ENCODE measurements around the gene TLN1. TPM values are rescaled to one million over a fixed set of nuclear protein-coding genes. Genes with fewer than 3 reads are reported as not detected.

Gene TLN1
- total RNA-seq, 1 experiment from 2014 or later: 195 TPM

DNA sequence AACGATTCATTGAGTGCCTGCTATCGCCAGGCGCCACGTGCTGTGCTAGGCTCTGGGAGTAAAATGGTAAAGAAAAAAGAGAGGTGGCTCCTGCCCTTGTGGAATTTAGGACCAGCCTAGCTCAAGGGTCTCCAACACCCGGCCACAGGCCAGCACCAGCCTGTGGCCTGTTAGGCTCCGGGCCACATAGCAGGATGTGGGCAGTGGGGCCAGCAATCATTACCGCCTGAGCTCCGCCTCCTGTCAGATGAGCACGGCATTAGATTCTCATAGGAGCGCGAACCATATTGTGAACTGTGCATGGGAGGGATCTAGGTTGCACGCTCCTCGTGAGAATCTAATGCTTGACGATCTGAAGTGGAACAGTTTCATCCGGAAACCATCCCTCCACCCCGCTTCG, 75.6 kb downstream of the TLN1 start:
- in situ Hi-C loops (cut with HindIII; ENCODE audit: low sequenced_read_pairs): no loop called here
- no peak for DNase-seq (ENCODE audit: low spot score)

GRCh38 chr9:35653611-35654010, 78.4 kb downstream of the TLN1 start:
- in situ Hi-C loops (cut with HindIII; ENCODE audit: low sequenced_read_pairs): no loop called here

GRCh38 chr9:35652829-35653209, 79.2 kb downstream of the TLN1 start:
- in situ Hi-C loops (cut with HindIII; ENCODE audit: low sequenced_read_pairs): no loop called here
- DNase-seq (ENCODE audit: low spot score): no peak

More at GRCh38 chr9:35653611-35654010, 78.4 kb downstream of the TLN1 start:
- no peak for DNase-seq (ENCODE audit: low spot score)

DNA sequence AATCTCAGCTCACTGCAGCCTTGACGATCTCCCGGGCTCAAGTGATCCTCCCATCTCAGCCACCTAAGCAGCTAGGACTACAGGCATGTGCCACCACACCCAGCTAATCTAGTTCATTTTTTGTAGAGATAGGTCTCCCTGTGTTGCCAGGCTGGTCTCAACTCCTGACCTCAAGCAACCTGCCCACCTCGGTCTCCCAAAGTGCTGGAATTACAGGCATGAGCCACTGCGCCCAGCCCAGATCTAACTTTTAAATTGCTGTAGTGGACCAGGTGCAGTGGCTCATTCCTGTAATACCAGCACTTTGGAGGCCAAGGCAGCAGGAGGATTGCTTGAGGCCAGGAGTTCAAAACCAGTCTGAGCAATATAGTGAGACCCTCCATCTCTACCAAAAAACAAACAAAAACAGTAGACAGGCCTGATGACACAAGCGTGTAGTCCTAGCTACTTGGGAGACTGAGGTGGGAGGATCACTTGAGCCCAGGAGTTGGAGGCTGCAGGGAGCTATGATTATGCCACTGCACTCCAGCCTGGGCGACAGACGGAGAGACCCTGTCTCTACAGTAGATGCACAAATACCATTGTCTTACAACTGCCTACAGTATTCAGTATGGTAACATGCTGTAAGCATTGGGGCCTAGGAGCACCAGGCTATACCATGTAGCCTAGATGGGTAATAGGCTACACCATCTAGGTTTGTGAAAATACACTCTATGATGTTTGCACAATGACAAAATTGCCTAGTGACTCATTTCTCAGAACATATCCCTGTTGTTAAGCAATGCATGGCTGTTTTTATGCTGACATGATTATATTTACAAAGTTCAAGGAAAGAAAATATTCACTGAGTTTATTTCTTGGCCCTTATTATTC, 79.8 kb downstream of the TLN1 start:
- DNase-seq (ENCODE audit: low spot score): no peak
- in situ Hi-C loops (cut with HindIII; ENCODE audit: low sequenced_read_pairs): no loop called here

DNA sequence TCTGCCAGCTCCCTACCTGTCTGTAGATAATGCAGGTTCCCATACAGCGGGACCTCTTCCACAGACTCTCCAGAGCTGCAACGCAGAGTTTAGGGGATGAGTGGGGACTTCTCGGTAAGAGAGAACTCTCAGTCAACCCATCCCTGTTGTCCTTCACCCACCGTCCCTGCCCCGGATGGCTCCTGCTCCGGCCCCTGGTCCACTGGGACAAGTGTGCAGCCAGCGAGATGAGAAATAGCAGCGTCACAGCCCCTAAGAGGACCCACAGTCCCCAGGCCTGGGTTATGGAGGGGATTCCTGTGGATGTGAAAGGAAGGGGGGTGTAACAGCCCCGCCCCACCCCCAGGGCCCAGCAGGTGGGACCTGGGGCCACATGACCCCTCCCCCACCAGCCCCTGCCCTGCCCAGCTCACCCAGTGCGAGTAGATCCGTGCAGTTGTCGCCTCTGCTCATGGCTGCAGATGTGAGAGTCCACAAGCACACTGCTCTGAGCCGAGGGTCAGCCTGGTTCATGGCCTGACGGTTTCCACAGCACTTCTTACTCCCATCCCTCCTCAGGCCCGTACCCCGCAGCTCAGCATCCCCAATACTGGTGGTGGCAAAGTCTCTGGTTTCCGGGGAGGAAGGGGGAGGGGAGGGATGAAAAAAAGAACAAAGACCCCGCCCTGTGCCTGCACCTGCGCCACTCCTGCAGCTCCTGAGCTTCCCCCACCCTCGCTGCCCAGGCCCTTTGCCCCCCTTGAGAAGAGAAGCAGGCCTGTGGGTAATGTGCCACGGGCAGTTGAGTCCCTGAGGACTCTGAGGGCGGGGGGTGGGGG, 81.4 kb downstream of the TLN1 start, which contains the start of gene SIT1:
TSS of gene SIT1 (minus strand) at position 591 of the 818 bp plus-strand sequence. CDS start at position 513, 78 bp downstream.
- DNase-seq (ENCODE audit: low spot score): no peak
- in situ Hi-C loops (cut with HindIII; ENCODE audit: low sequenced_read_pairs): no loop called here

- DNase-seq (ENCODE audit: low spot score): no peak
- in situ Hi-C loops (cut with HindIII; ENCODE audit: low sequenced_read_pairs): no loop called here
Observed at GRCh38 chr9:35649431-35650340, 82.3 kb downstream of the TLN1 start.

Other genes with a start within 250 kb of the TLN1 start
- 18.6 and 19.1 TPM in 2 replicates for gene RUSC2, start 242.1 kb downstream of the TLN1 start, total RNA-seq (2014; rRNA removed; shearing (Covaris generic))
- gene TESK1, start 126.9 kb downstream of the TLN1 start, total RNA-seq (2014; rRNA removed; shearing (Covaris generic)): 8.0 and 9.9 TPM in 2 replicates
- gene CD72, start 113.8 kb downstream of the TLN1 start, total RNA-seq (2014; rRNA removed; shearing (Covaris generic)): 2.4 TPM in 1 of 2 replicates, not detected in the other
- not detected in 2 replicates for gene SIT1, start 81.3 kb downstream of the TLN1 start, total RNA-seq (2014; rRNA removed; shearing (Covaris generic))
- gene RMRP, start 74.2 kb downstream of the TLN1 start, total RNA-seq (2014; rRNA removed; shearing (Covaris generic)): 4,372 and 15,582 TPM in 2 replicates
- 7.6 and 19.3 TPM in 2 replicates for gene CCDC107, start 73.9 kb downstream of the TLN1 start, total RNA-seq (2014; rRNA removed; shearing (Covaris generic))
- gene ARHGEF39, start 67.0 kb downstream of the TLN1 start, total RNA-seq (2014; rRNA removed; shearing (Covaris generic)): 12.3 and 12.4 TPM in 2 replicates
- 0.86 TPM in 1 of 2 replicates, not detected in the other for gene CA9, start 58.3 kb downstream of the TLN1 start, total RNA-seq (2014; rRNA removed; shearing (Covaris generic))
- 439 and 442 TPM in 2 replicates for gene TPM2, start 42.3 kb downstream of the TLN1 start, total RNA-seq (2014; rRNA removed; shearing (Covaris generic))
- 40.3 and 46.0 TPM in 2 replicates for gene CREB3, start 471 bp upstream of the TLN1 start, total RNA-seq (2014; rRNA removed; shearing (Covaris generic))
- 37.2 and 48.6 TPM in 2 replicates for gene GBA2, start 17.0 kb upstream of the TLN1 start, total RNA-seq (2014; rRNA removed; shearing (Covaris generic))
- gene RGP1, start 17.1 kb upstream of the TLN1 start, total RNA-seq (2014; rRNA removed; shearing (Covaris generic)): 13.8 and 15.0 TPM in 2 replicates
- gene MSMP, start 22.1 kb upstream of the TLN1 start, total RNA-seq (2014; rRNA removed; shearing (Covaris generic)): not detected in 2 replicates
- 0.07 and 0.86 TPM in 2 replicates for gene NPR2, start 59.4 kb upstream of the TLN1 start, total RNA-seq (2014; rRNA removed; shearing (Covaris generic))
- gene SPAG8, start 80.1 kb upstream of the TLN1 start, total RNA-seq (2014; rRNA removed; shearing (Covaris generic)): 2.1 and 2.4 TPM in 2 replicates
- 32.3 and 55.8 TPM in 2 replicates for gene HINT2, start 82.8 kb upstream of the TLN1 start, total RNA-seq (2014; rRNA removed; shearing (Covaris generic))
- not detected in 2 replicates for gene FAM221B, start 96.5 kb upstream of the TLN1 start, total RNA-seq (2014; rRNA removed; shearing (Covaris generic))
- gene TMEM8B, start 97.0 kb upstream of the TLN1 start, total RNA-seq (2014; rRNA removed; shearing (Covaris generic)): 1.2 and 2.5 TPM in 2 replicates
- gene OR13J1, start 138.2 kb upstream of the TLN1 start, total RNA-seq (2014; rRNA removed; shearing (Covaris generic)): not detected in 2 replicates
- not detected in 2 replicates for gene HRCT1, start 174.0 kb upstream of the TLN1 start, total RNA-seq (2014; rRNA removed; shearing (Covaris generic))
- 2.6 and 3.5 TPM in 2 replicates for gene SPAAR, start 177.3 kb upstream of the TLN1 start, total RNA-seq (2014; rRNA removed; shearing (Covaris generic))
- not detected in 2 replicates for gene OR2S2, start 226.0 kb upstream of the TLN1 start, total RNA-seq (2014; rRNA removed; shearing (Covaris generic))

All from G401 (cell line).